Panc1 (cell line): ENCODE data around the gene TMEM252. TPM values are rescaled to one million over a fixed set of nuclear protein-coding genes. Genes with fewer than 3 reads are reported as not detected.

Experiments used
- ATAC-seq: fragments of 200-7000 bp; cut with Tn5 transposase; 2 replicates; pipeline ENCODE4 v1.9.1; 2020; ENCODE audit warnings: mild to moderate bottlenecking, moderate library complexity
- BruUV-seq: library from RNA; stranded (reverse); fragments of 400-500 nt; replicated peaks from 2 replicates; lab custom pipeline; 2021; lab: Mats Ljungman, UMichigan
- CTCF ChIA-PET: fragments of 300-600 bp; sonication (Branson Sonifier 250); formaldehyde crosslinking; loops from one replicate; lab custom pipeline; 2022; ENCODE audit warnings: antibody characterized with exemption; lab: Charles Lee
- POLR2A ChIA-PET: fragments of 300-600 bp; sonication (Branson Sonifier 250); formaldehyde crosslinking; loops from one replicate; lab custom pipeline; 2022; ENCODE audit warnings: antibody characterized with exemption; lab: Charles Lee
- DNase-seq: peaks from one replicate; pipeline ENCODE4 v3.0.0-alpha.2; 2010; ENCODE audit warnings: low read depth, low spot score
- H3K27ac ChIP-seq: 2 replicates; pipeline ENCODE4 v1.5.1; 2011; ENCODE audit warnings: mild to moderate bottlenecking, low read length, inconsistent platforms
- H3K27me3 ChIP-seq: fragments of 200-500 bp; sonication (Bioruptor generic); 2 replicates; pipeline ENCODE4 v1.6.0; 2014; ENCODE audit warnings: low read length, inconsistent platforms; ENCODE audit not compliant: control insufficient read depth, insufficient read depth
- H3K36me3 ChIP-seq: fragments of 200-500 bp; sonication (Bioruptor generic); 2 replicates; pipeline ENCODE4 v1.5.1; 2014; ENCODE audit warnings: inconsistent platforms, mild to moderate bottlenecking, low read length, moderate library complexity; ENCODE audit not compliant: control insufficient read depth, insufficient read depth
- H3K4me1 ChIP-seq: 2 replicates; pipeline ENCODE4 v1.5.1; 2011; ENCODE audit warnings: inconsistent platforms, mild to moderate bottlenecking, low read length, moderate library complexity; ENCODE audit not compliant: control insufficient read depth, insufficient read depth
- H3K4me3 ChIP-seq, 2 experiments: 2 replicates each; pipeline ENCODE4 v1.5.1; 2011 to 2012; ENCODE audit warnings: low read depth in 2 of 2, low read length in 2 of 2, mild to moderate bottlenecking in 2 of 2, inconsistent platforms in 1 of 2, moderate library complexity in 1 of 2
- H3K9me3 ChIP-seq: fragments of 200-500 bp; sonication (Bioruptor generic); 2 replicates; pipeline ENCODE4 v1.5.1; 2014; ENCODE audit warnings: low read depth, mild to moderate bottlenecking, inconsistent platforms, low read length, moderate library complexity; ENCODE audit not compliant: control insufficient read depth, insufficient read depth
- POLR2AphosphoS5 ChIP-seq: IDR thresholded peaks from 2 replicates; pipeline ENCODE4 v1.6.1; 2012; ENCODE audit warnings: mild to moderate bottlenecking, low read depth, low read length, moderate library complexity
- SIN3A ChIP-seq: IDR thresholded peaks from 2 replicates; pipeline ENCODE4 v1.6.1; 2012; ENCODE audit warnings: low read depth, mild to moderate bottlenecking, low read length, moderate library complexity, borderline replicate concordance; ENCODE audit not compliant: insufficient read depth
- TCF7L2 ChIP-seq: IDR thresholded peaks from 2 replicates; pipeline ENCODE4 v1.6.1; 2011; ENCODE audit warnings: mild to moderate bottlenecking, low read depth, low read length, inconsistent platforms
- in situ Hi-C: cut with HindIII; loops from 2 replicates; pipeline ENCODE4 v1.10.0; 2016; ENCODE audit warnings: low sequenced_read_pairs, low pct_unique_long_range_greater_than_20kb
- intact Hi-C: fragments of 100-400 bp; cut with micrococcal nuclease; formaldehyde crosslinking; loops from one replicate; pipeline ENCODE4 v1.10.0; 2022; ENCODE audit not compliant: unreplicated experiment
- total RNA-seq: library from RNA; stranded (reverse); gene quantifications from one replicate; pipeline ENCODE4 v1.2.1, GENCODE V29; 2021; ENCODE audit not compliant: unreplicated experiment
- TF ChIP-seq, protein P1 (sequence below), 2 experiments: IDR thresholded peaks; 2 replicates each; pipeline ENCODE4 v1.6.1; 2011 to 2012; ENCODE audit warnings: low read depth in 2 of 2, control low read depth in 1 of 2, low read length in 1 of 2, mild to moderate bottlenecking in 1 of 2, moderate library complexity in 1 of 2; ENCODE audit not compliant: insufficient read depth in 1 of 2
- TF ChIP-seq, protein P2 (sequence below): fragments of 450-650 bp; IDR thresholded peaks from 2 replicates; pipeline ENCODE4 v1.5.1; 2017; ENCODE audit warnings: mild to moderate bottlenecking

The TMEM252 gene
- total RNA-seq, 1 experiment from 2014 or later, result not detected

DNA sequence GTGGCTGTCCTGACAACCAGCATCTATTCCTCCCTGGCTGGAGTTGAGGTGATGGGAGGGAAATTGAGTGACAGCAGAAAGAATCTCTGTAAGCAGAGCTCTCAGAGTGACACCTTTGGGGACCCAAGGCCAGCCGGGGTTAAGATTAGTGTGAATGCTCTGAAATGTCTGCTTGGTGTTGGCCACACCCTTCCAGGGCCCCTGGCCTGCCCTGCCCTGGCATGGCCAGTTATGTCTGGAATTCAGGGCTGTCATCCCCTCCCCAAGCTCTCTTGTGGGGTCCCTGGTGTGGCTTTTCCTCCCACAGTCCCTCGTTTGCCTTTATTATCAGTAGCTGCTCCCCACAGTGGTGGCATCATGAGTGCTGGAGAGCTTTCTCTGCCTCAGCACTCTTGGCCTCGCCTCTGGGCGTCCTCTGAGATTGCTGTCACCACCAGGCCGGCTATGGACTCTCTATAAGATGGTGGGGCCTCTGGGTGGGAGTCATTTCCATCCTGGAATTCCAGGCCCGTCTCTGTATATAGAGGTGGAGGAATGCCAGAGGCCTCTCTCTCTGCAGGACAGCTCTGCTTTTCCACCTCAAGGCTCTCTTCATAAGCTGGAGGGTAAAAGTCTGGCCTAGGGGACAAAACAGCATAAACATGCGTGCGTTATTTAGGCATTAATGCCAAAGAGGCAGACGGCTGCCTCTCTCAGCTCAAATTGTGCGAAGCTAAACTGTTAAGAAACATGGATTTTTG, 3.6 kb downstream of the TMEM252 start:
- Histone ChIP-seq H3K4me3 (no peak overlapping the region), H3K36me3 (no peaks in the 10 kb centered on the region), H3K4me1 (no peaks in the 10 kb centered on the region), H3K27ac (no peak overlapping the region), H3K9me3 (no peaks in the 10 kb centered on the region), H3K27me3 (no peaks in the 10 kb centered on the region)
- in situ Hi-C loops, result no loop called here
- ChIA-PET POLR2A (no interaction called here), CTCF (interaction anchor here (0.7 kb wide), 1 partner anchor 194 kb away, joined by 3 read pairs; no protein-coding TSS in a partner anchor)
- no peak for DNase-seq
- no peak for ATAC-seq
- TF ChIP-seq, protein P1, sequence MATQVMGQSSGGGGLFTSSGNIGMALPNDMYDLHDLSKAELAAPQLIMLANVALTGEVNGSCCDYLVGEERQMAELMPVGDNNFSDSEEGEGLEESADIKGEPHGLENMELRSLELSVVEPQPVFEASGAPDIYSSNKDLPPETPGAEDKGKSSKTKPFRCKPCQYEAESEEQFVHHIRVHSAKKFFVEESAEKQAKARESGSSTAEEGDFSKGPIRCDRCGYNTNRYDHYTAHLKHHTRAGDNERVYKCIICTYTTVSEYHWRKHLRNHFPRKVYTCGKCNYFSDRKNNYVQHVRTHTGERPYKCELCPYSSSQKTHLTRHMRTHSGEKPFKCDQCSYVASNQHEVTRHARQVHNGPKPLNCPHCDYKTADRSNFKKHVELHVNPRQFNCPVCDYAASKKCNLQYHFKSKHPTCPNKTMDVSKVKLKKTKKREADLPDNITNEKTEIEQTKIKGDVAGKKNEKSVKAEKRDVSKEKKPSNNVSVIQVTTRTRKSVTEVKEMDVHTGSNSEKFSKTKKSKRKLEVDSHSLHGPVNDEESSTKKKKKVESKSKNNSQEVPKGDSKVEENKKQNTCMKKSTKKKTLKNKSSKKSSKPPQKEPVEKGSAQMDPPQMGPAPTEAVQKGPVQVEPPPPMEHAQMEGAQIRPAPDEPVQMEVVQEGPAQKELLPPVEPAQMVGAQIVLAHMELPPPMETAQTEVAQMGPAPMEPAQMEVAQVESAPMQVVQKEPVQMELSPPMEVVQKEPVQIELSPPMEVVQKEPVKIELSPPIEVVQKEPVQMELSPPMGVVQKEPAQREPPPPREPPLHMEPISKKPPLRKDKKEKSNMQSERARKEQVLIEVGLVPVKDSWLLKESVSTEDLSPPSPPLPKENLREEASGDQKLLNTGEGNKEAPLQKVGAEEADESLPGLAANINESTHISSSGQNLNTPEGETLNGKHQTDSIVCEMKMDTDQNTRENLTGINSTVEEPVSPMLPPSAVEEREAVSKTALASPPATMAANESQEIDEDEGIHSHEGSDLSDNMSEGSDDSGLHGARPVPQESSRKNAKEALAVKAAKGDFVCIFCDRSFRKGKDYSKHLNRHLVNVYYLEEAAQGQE (IDR thresholded peaks at IDR 0.05; ENCODE audit: insufficient read depth in 1 of 2, low read depth in 2 of 2, low read length in 1 of 2), result no peak
- TF ChIP-seq TCF7L2 (no peak), SIN3A (no peak), POLR2AphosphoS5 (no peak)
- TF ChIP-seq, protein P2, sequence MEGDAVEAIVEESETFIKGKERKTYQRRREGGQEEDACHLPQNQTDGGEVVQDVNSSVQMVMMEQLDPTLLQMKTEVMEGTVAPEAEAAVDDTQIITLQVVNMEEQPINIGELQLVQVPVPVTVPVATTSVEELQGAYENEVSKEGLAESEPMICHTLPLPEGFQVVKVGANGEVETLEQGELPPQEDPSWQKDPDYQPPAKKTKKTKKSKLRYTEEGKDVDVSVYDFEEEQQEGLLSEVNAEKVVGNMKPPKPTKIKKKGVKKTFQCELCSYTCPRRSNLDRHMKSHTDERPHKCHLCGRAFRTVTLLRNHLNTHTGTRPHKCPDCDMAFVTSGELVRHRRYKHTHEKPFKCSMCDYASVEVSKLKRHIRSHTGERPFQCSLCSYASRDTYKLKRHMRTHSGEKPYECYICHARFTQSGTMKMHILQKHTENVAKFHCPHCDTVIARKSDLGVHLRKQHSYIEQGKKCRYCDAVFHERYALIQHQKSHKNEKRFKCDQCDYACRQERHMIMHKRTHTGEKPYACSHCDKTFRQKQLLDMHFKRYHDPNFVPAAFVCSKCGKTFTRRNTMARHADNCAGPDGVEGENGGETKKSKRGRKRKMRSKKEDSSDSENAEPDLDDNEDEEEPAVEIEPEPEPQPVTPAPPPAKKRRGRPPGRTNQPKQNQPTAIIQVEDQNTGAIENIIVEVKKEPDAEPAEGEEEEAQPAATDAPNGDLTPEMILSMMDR, result no peak
- BruUV-seq, result no TSS peak
- intact Hi-C loops, result no loop called here

DNA sequence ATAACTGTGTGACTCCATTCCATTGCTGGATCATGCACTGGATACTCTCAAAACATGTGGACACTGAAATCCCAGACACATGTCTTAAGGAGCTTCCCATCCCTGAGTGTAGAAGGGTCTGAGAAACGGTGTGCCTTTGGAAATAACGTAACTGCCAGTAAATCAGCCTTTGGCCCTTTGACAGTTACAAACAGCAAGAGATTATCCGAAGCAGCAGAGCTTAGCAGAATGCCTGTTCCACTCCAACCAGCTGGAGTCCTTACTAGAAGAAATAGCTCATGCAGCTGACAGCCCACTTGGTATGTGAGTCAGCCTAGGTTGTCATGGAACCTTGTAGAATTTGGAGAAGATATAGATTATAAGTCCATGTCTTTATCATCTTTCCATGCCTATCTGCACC, 7.0 kb downstream of the TMEM252 start:
- Histone ChIP-seq H3K9me3 (no peaks in the 10 kb centered on the region), H3K4me1 (no peaks in the 10 kb centered on the region), H3K4me3 (no peak overlapping the region), H3K27ac (no peak overlapping the region), H3K36me3 (no peaks in the 10 kb centered on the region), H3K27me3 (no peaks in the 10 kb centered on the region)
- ATAC-seq (no peak), DNase-seq (no peak)
- TF ChIP-seq, protein P1 (IDR thresholded peaks at IDR 0.05; ENCODE audit: insufficient read depth in 1 of 2, low read depth in 2 of 2, low read length in 1 of 2), result no peak
- TF ChIP-seq, protein P2, result no peak
- in situ Hi-C loops, result no loop called here
- POLR2A ChIA-PET, result no interaction called here
- intact Hi-C loops, result no loop called here
- BruUV-seq, result no TSS peak
- CTCF ChIA-PET, result no interaction called here
